NCI-H128 (cell line): ENCODE measurements around the gene RXRB.
"Not testable (repeated sequence)": the region's sequence is repeated elsewhere in the genome, so short reads cannot be mapped to it uniquely, and the experiment has no call there.

Experiments used
- DNase-seq: peaks from one replicate; lab custom pipeline; 2025; ENCODE audit not compliant: unreplicated experiment; lab: John Stamatoyannopoulos, UW

Gene RXRB

DNA sequence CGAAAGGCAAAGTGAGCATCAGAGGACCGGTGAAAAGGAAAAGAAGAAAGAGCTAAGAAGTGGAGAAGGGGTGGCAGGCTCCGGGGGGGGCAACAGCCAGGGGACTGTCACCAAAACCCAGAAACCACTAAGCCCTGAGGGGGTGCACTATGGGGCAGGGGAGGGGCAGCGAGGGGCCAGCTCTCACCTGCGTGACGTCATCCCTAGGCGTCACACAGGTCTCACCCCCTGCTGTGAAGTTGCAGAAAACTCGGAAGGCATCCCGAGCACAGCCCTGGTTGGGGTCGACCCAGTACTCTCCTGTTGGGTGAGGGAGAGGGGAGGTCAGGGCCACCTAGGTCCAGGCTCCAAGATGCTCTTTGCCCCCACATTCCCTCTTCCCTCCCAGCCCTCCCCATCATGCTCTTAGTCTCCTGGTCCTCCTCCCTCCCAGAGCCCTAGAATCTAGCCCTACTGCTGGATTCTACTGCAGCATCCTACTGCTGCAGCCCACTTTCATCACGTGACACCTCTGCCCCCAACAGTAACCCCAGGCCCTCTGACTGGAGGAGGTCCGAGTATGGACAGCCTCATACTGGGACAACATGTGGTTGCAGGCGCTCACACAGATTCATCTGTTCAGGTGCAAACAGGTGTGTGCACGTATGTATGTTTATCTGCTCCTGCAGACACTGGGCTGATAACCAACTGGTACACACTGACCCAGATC, 35.6 kb downstream of the RXRB start:
- DNase-seq: no peak

GRCh38 chr6:33164176-33164575, 36.3 kb downstream of the RXRB start:
- no peak for DNase-seq

- DNase-seq: no peak
Observed at GRCh38 chr6:33163540-33163939, 36.9 kb downstream of the RXRB start.

- DNase-seq: no peak
Observed at GRCh38 chr6:33161354-33162331, 38.8 kb downstream of the RXRB start.

- no peak for DNase-seq
Observed at GRCh38 chr6:33160728-33161344, 39.6 kb downstream of the RXRB start.

- DNase-seq: no peak
Observed at GRCh38 chr6:33160096-33160495, 40.4 kb downstream of the RXRB start.

- DNase-seq: no peak
Observed at GRCh38 chr6:33156964-33157363, 43.5 kb downstream of the RXRB start.

- DNase-seq: no peak
Observed at GRCh38 chr6:33156561-33156960, 43.9 kb downstream of the RXRB start.

DNA sequence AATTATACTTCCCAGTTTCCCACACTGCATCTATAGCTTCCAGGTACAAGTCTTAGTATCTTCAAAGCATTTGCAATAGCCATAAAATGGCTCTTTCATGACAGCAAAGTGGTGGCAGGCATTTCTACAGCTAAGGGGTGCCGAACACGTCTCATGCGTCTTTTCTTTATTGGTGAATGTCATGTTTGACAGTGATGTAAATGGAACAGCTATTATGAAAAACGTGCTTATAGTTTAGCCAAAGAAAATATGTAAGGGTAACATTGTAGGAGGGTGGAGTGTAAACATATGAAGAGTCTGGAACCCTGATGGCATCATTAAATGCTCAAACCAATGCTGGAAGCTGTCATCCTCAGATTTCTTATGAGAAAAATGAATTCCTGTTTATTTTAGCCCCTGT, 46.1 kb downstream of the RXRB start:
- DNase-seq: no peak

GRCh38 chr6:33151050-33151449, 49.4 kb downstream of the RXRB start:
- DNase-seq: no peak

DNA sequence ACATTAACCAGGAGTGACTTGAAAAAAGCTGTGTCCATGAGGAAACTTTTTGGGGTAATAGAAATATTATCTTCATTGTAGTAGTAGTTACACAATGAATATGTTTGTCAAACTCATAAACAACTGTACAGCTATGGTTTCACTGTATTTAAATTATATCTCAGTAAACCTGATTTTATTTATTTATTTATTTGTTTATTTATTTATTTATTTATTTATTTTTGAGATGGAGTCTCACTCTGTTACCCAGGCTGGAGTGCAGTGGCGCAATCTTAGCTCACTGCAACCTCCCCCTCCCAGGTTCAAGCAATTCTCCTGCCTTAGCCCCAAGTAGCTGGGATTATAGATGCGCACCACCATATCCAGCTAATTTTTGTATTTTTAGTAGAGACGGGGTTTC, 49.9 kb downstream of the RXRB start:
- DNase-seq: not testable (repeated sequence)

DNA sequence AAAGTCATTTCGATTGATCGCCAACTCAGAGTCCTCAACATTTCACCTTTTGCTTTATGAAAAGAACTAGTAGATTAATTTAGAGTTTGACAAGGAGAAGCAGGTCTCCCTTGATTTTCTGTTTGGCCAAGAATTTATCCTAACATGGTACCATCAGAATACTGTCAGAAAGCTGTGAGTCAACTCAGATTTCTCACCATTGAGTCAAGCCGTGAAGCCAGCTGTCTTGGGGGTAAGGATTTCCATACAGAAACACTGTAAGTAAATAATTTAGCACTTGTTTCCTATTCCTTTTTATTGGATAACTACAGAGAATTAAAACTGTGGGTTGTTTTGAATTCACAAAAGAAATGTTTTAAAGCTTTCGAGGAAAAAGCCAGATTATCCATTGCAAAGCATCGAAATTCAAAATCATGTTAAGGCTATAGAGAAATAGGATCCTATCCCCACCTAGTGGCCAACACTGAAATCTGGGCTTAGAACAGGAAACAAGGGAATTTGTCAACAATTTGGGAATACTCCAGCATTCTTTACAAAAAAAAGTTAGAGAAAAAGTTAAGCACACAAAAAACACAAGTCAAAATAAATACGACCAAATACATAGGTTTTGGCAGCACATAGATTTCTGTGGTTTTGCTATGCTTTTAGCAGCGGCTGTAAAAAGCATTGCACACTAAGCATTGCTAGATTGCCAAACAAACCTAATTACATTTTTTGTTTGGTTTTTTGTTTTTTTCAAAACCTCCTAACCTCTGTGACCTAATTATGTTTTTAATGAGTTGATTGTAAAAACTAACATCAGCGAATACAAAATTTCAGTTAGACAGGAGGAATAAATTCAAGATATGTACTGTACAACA, 52.4 kb downstream of the RXRB start:
- DNase-seq: no peak

DNA sequence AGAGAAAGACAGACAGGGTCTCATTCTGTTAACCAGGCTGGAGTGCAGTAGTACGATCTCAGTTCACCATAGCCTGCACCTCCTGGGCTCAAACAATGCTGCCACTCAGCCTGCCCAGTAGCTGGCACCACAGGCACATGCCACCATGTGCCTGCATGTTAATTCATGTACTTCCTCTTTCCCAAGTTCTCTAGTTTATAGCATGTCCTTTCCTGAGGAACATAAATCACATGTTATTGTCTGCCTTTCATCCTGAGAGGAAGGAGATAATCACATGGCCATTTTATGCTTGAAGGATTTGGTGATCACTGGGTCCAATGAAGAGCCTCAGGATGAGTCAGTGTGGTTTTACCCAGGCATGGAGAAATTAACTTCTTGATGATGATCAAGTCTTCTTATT, 56.1 kb downstream of the RXRB start:
- no peak for DNase-seq
